G401 (cell line): ENCODE results near the gene GOLPH3. TPM values are rescaled to one million over a fixed set of nuclear protein-coding genes. Genes with fewer than 3 reads are reported as not detected.
"Not testable (repeated sequence)": the region's sequence is repeated elsewhere in the genome, so short reads cannot be mapped to it uniquely, and the experiment has no call there.

Experiments
- DNase-seq: peaks from one replicate; pipeline ENCODE4 v3.0.0-alpha.2; 2015; ENCODE audit warnings: low spot score
- in situ Hi-C: cut with HindIII; loops from 2 replicates; pipeline ENCODE4 v1.10.0; 2016; ENCODE audit warnings: low sequenced_read_pairs, mixed read lengths
- total RNA-seq: library from RNA; depleted of rRNA; stranded (reverse); fragments of >200 nt; shearing (Covaris generic); gene quantifications from 2 replicates; pipeline ENCODE4 v1.2.3, GENCODE V29; 2014

Gene GOLPH3
- total RNA-seq, 1 experiment from 2014 or later: 90.4 TPM

- DNase-seq: no peak
- in situ Hi-C loops: no loop called here
Measured at GRCh38 chr5:32144378-32145207, 29.5 kb downstream of the GOLPH3 start.

DNA sequence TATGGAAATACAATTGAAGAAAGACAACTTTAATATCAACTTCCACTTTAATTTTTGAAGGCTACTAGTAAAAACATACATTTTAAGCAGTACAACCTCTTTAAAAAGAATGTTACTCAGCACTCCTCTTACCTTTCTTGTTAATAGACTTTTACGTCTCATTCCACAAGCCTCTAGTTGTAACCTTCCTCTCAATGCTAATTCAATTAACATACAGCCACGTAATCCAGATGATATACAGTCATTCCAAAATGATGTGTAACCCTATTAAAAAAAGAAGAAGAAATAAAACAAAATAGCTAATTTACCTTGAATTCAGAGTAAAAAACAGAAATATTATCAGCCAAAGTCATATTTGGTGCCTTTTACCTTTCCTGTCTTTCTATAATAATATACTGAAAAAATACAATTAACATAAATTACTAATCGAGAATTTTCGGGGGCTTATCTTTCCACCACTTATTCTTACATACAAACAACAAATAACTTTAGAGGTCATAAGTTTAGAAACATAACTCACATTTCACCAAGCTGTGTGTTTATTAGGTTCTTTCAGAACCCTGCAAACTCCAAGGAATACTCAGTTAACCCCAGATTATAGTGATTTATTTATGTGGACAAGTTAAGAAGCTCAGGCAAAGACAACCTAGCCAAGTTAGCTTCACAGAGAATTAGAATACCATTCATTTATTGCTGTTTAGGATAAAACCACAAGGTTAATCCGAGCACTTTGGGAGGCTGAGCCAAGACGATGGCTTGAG, 30.3 kb downstream of the GOLPH3 start:
- DNase-seq: no peak
- in situ Hi-C loops: no loop called here

DNA sequence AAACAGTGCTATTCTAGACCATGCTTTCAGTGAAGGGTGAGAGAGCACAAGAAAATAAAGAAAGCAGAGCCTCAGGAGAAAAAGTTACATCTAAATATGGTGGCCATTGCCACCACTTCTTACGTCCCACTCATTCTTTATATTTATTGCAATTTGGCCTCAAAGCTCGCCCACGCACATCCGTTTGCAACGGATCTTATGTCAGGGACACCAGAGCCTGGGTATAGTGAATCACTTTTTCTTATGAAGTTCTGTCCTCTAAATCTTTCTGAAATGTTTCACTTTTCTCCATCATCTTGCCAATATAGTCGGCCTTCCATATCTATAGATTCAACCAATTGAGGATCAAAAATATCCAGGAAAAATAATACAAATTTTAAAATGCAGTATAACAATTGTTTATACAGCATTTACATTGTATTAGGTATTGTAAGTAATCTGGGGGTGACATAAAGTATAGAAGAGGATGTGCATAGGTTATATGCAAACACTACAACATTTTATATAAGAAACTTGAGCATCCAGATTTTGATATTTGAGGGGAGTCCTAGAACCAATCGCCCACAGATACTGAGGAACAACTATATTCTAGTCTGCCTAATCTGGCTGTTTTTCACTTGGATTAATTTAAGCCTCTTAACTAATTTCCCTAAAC, 35.2 kb downstream of the GOLPH3 start:
- no peak for DNase-seq
- in situ Hi-C loops: no loop called here

DNA sequence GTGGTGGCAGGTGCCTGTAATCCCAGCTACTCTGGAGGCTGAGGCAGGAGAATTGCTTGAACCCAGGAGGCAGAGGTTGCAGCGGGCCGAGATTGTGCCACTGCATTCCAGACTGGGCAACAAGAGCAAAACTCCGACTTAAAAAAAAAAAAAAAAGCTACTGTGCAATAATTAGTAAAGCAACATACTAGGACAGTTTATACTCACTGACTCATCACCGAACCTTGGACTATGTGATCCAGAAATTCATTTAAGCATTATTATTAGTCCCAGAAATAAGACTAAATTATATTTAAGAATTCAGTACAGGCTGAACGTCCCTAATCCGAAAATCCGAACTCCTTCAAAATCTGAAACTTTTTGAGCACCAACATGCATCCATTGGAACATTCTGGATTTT, 37.8 kb downstream of the GOLPH3 start:
- no peak for DNase-seq
- in situ Hi-C loops: no loop called here

DNA sequence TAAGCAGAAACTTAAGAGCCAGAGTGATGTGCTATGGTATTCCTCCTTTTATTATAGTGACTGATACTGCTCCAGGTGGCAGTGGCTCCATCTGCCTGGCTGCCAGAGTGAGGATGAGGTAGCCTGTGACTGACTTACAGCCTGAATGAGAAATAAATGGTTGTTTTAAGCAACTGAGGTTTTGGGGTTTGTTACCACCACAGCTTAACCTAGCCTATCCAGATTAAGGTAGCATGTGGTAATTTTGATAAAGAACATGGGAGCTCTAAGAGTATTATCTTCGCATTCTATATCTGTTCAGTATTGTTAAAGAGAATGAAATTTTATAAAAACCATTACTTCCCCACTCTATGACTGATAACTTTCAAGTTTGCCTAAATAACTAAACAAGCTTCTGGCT, 39.0 kb downstream of the GOLPH3 start:
- no peak for DNase-seq
- in situ Hi-C loops: no loop called here

GRCh38 chr5:32132757-32133156, 41.4 kb downstream of the GOLPH3 start:
- in situ Hi-C loops: no loop called here

DNA sequence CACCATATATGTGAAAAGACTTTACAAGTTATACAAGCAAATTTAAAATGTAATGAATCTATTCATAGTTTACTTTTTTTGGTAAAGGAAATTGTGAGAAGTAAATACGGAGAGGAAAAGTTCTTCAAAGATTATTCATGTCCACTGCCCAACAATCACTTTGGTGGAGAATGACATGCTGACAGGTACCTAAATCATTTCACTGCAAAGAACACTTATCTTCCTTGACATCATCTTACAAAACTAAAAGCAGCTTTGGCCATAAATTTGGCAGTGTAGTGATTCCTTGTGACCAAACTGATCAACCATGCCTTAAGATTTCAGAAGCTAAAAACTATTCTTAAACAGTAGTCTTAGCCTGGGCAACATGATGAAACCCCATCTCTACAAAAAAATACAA, 42.5 kb downstream of the GOLPH3 start:
- DNase-seq: no peak
- in situ Hi-C loops: no loop called here

More at GRCh38 chr5:32132757-32133156, 41.4 kb downstream of the GOLPH3 start:
- no peak for DNase-seq

GRCh38 chr5:32130865-32131264, 43.3 kb downstream of the GOLPH3 start:
- in situ Hi-C loops: no loop called here

GRCh38 chr5:32129074-32129598, 45.0 kb downstream of the GOLPH3 start:
- in situ Hi-C loops: no loop called here

More at GRCh38 chr5:32130865-32131264, 43.3 kb downstream of the GOLPH3 start:
- no peak for DNase-seq

GRCh38 chr5:32127711-32128110, 46.4 kb downstream of the GOLPH3 start:
- DNase-seq: no peak
- in situ Hi-C loops: no loop called here

More at GRCh38 chr5:32129074-32129598, 45.0 kb downstream of the GOLPH3 start:
- no peak for DNase-seq

DNA sequence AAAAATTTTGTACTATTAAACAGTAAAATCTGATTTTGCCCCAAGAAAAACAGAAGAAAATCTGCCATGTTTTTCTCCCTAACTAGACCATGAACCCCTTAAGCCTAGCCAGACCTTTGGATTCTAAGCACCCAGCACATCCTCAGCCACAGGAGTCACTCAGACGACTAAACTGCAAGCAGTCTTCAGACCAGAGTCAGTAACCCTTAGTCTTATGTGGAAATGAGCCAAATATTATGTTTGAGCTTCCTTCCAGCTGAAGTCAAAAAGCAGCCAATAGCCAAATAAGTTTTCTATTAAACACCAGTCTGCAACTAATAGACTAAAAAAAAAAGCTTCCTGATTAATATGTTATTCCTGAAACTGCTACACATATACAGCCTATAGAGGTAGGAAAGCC, 47.4 kb downstream of the GOLPH3 start:
- in situ Hi-C loops: no loop called here

GRCh38 chr5:32123889-32124676, 50.0 kb downstream of the GOLPH3 start:
- in situ Hi-C loops: no loop called here
- no peak for DNase-seq

More for the DNA sequence above, 47.4 kb downstream of the GOLPH3 start:
- DNase-seq: no peak

GRCh38 chr5:32123058-32123805, 50.9 kb downstream of the GOLPH3 start:
- in situ Hi-C loops: no loop called here
- no peak for DNase-seq

- in situ Hi-C loops, DNase-seq: not testable (repeated sequence)
Measured at GRCh38 chr5:32118922-32119321, 55.2 kb downstream of the GOLPH3 start.

DNA sequence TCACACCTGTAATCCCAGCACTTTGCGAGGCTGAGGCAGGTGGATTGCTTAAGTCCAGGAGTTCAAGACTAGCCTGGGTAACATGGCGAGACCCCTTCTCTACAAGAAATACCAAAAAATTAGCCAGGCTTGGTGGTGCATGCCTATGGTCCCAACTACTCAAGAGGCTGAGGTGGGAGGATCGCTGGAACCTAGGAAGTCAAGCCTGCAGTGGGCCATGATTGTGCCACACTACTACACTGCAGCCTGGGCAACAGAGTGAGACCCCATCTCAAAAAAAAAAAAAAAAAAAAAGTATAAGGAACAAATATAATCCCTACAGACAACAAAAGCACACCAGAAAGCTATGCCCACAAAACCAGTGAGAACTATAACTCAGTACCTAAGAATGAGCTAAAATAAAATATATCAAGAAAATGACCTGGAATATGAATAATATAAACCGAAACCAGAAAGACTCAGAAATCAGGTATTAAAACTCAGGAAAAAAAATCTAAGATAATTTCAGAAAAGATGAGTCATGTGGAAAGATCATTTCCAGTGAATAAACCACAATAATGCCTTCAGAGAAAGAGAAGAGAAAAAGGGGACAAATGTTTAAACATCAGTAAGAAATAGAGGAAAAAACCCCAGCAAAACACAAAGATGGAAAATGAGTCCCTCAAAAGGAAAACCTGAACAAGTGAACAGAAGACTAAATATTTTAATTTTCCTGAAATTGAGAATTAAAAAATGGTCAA, 57.4 kb downstream of the GOLPH3 start:
- no peak for DNase-seq
- in situ Hi-C loops: no loop called here

DNA sequence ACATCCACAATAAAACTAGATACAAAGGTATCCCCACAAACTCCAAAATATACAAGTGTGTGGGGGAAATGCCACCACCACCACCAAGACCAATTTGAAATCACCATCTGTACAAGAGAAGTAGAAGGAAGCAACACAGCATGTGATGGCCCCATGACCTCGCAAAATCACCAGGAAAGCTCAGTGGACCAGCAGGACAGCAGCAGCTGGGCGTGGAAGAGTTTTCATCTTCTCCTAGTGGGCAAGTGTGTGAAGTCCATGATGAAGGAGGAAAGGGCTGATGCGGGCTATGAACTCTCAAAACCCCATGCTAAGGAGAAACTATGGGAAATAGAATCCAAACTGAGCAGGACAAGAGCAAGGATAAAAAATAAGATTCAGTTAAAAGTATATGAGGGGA, 58.1 kb downstream of the GOLPH3 start:
- in situ Hi-C loops: no loop called here
- no peak for DNase-seq

GRCh38 chr5:32110111-32110696, 63.9 kb downstream of the GOLPH3 start:
- DNase-seq: no peak
- in situ Hi-C loops: no loop called here
